HepG2 (cell line): Measurements from ENCODE around the gene ELMOD3. TPM values are rescaled to one million over a fixed set of nuclear protein-coding genes. Genes with fewer than 3 reads are reported as not detected.
A peak's percentile ranks its signal among the peaks of the same experiment; 100 is the strongest.

Experiments used
- ARNT ChIP-seq: fragments of 450-650 bp; IDR thresholded peaks from 2 replicates; pipeline ENCODE4 v1.6.1; 2017
- FOXC1 ChIP-seq: sonication (generic); formaldehyde crosslinking; IDR thresholded peaks from 2 replicates; pipeline ENCODE4 v1.8.0; 2022; ENCODE audit warnings: mild to moderate bottlenecking, missing genetic modification reagents, borderline replicate concordance
- HOXA3 ChIP-seq: sonication (generic); formaldehyde crosslinking; IDR thresholded peaks from 2 replicates; pipeline ENCODE4 v1.5.0; 2020; ENCODE audit warnings: missing genetic modification reagents
- KLF9 ChIP-seq: IDR thresholded peaks from 2 replicates; pipeline ENCODE4 v1.6.1; 2016; ENCODE audit warnings: low read depth
- MTA3 ChIP-seq: sonication (generic); formaldehyde crosslinking; IDR thresholded peaks from 2 replicates; pipeline ENCODE4 v1.4.0; 2020; ENCODE audit warnings: missing genetic modification reagents
- NAIF1 ChIP-seq: sonication (generic); formaldehyde crosslinking; IDR thresholded peaks from 2 replicates; pipeline ENCODE4 v1.5.0; 2020; ENCODE audit warnings: mild to moderate bottlenecking, missing genetic modification reagents, borderline replicate concordance
- NFKB2 ChIP-seq: sonication (generic); formaldehyde crosslinking; IDR thresholded peaks from 2 replicates; pipeline ENCODE4 v1.4.0; 2020; ENCODE audit warnings: missing genetic modification reagents, borderline replicate concordance
- RELA ChIP-seq: sonication (generic); formaldehyde crosslinking; IDR thresholded peaks from 2 replicates; pipeline ENCODE4 v1.4.0; 2020; ENCODE audit warnings: missing genetic modification reagents
- SETDB1 ChIP-seq: sonication (generic); formaldehyde crosslinking; IDR thresholded peaks from 2 replicates; pipeline ENCODE4 v1.5.1; 2020; ENCODE audit warnings: missing genetic modification reagents, mild to moderate bottlenecking, borderline replicate concordance
- SYNCRIP ChIP-seq: fragments of 200-400 bp; formaldehyde crosslinking; IDR thresholded peaks from 2 replicates; pipeline ENCODE4 v1.6.1; 2018; ENCODE audit warnings: mild to moderate bottlenecking, low read depth, low read length; ENCODE audit not compliant: insufficient read depth
- ZFP1 ChIP-seq: IDR thresholded peaks from 2 replicates; pipeline ENCODE4 v1.6.1; 2016
- ZKSCAN1 ChIP-seq: fragments of 150-350 bp; IDR thresholded peaks from 2 replicates; pipeline ENCODE4 v1.6.1; 2014; ENCODE audit warnings: low read length
- ZNF451 ChIP-seq: sonication (generic); formaldehyde crosslinking; IDR thresholded peaks from 2 replicates; pipeline ENCODE4 v1.5.0; 2020; ENCODE audit warnings: mild to moderate bottlenecking, missing genetic modification reagents
- ZNF619 ChIP-seq: sonication (generic); formaldehyde crosslinking; IDR thresholded peaks from 2 replicates; pipeline ENCODE4 v1.4.0; 2020; ENCODE audit warnings: mild to moderate bottlenecking, missing genetic modification reagents
- polyA plus RNA-seq, 8 experiments: library from polyadenylated mRNA; depleted of rRNA in 3 of 8; stranded (reverse) in 7 of 8; unstranded in 1 of 8; fragments of >200 nt; fragmentation: Illumina TruSeq in 4 of 8; extraction: Trizol in 4 of 8; gene quantifications; 2 replicates each; pipeline versions ENCODE4 v1.2.1 to v1.2.3, GENCODE V29; 2011 to 2016; ENCODE audit warnings: low read depth in 4 of 8, missing spikeins in 1 of 8, mixed read lengths in 1 of 8; ENCODE audit not compliant: insufficient read depth in 1 of 8
- total RNA-seq, 5 experiments: library from RNA; depleted of rRNA; stranded (reverse); fragments of >200 nt; fragmentation: Illumina TruSeq; extraction: Trizol; gene quantifications; 2 replicates each; pipeline ENCODE4 v1.2.3, GENCODE V29; 2016; ENCODE audit warnings: low read depth in 1 of 5
- TF ChIP-seq, protein P1 (sequence below), 2 experiments: fragments of 450-650 bp in 1 of 2; sonication (generic) in 1 of 2; formaldehyde crosslinking; IDR thresholded peaks; 2 replicates each; pipeline versions ENCODE4 v1.5.0 to v1.8.0; 2020 to 2022; ENCODE audit warnings: mild to moderate bottlenecking in 1 of 2, missing genetic modification reagents in 1 of 2
- TF ChIP-seq, protein P2 (sequence below): sonication (generic); formaldehyde crosslinking; IDR thresholded peaks from 2 replicates; pipeline ENCODE4 v1.8.1; 2023; ENCODE audit warnings: mild to moderate bottlenecking, inconsistent platforms, moderate library complexity, missing genetic modification reagents, borderline replicate concordance
- TF ChIP-seq, protein P3 (sequence below): sonication (generic); formaldehyde crosslinking; conservative IDR thresholded peaks from 2 replicates; pipeline ENCODE4 v1.4.0; 2020; ENCODE audit warnings: missing genetic modification reagents
- TF ChIP-seq, protein P4 (sequence below): sonication (generic); formaldehyde crosslinking; IDR thresholded peaks from 2 replicates; pipeline ENCODE4 v1.5.0; 2020; ENCODE audit warnings: mild to moderate bottlenecking, missing genetic modification reagents, moderate library complexity
- TF ChIP-seq, protein P5 (sequence below): sonication (generic); formaldehyde crosslinking; IDR thresholded peaks from 2 replicates; pipeline ENCODE4 v1.4.0; 2020; ENCODE audit warnings: missing genetic modification reagents, borderline replicate concordance

Gene ELMOD3
- total and polyA plus RNA-seq, 2 of the 13 experiments (the other 11 are each of a cell fraction or from before 2014, with no cell fraction given): 13.3 to 19.5 TPM

DNA sequence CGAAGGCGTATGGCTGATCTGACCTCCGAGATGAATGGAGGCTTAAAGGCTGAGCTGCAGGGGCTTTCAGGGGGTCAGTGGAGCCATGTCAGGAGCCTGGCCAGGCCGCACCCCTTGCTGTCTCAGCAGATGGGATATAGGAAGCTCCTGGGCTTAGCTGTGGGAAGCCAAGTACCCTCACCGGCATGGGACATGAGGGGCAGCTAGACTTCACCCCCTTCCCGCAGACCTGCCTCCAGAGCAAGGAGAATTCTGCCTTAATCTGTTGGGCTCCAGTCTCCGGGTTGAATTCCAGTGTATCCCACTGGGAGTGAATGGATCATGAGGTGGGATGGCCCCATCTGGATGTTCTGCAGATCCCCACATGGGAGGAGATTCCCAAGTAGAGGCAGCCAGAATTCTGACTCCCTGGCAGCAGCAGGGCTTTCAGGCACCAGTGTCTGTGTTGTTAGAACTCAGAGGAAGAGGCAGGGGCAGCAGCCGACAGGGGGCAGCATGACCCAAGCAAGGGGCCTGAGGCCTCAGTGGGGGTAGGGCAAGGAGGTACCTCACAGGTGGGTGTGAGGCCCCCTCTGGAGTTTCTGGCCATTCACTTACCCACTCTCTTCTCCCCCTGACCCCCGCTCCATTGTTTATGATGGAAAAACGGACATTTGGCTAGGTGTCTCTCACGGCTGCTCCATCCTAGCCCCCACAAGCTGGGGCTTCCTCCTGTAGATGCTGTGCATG, 36.5 kb downstream of the ELMOD3 start (continued):
- TF ChIP-seq NAIF1 (CRISPR knock-in tag) (no peak), KLF9 (CRISPR knock-in tag) (no peak), ZNF619 (CRISPR knock-in tag) (no peak), ZKSCAN1 (no peak), RELA (CRISPR knock-in tag) (no peak), HOXA3 (CRISPR knock-in tag) (peak; percentile 32; the same call in 1 of the 2 replicates), ZFP1 (no peak), ZNF451 (no peak), NFKB2 (CRISPR knock-in tag) (peak; percentile 54; the same call in 1 of the 2 replicates), ARNT (no peak), SYNCRIP (no peak), FOXC1 (0 out of 2 replicates have a peak, but pooled peaks have one; percentile 43), SETDB1 (CRISPR knock-in tag) (no peak), MTA3 (CRISPR knock-in tag) (no peak)
- TF ChIP-seq, protein P1, sequence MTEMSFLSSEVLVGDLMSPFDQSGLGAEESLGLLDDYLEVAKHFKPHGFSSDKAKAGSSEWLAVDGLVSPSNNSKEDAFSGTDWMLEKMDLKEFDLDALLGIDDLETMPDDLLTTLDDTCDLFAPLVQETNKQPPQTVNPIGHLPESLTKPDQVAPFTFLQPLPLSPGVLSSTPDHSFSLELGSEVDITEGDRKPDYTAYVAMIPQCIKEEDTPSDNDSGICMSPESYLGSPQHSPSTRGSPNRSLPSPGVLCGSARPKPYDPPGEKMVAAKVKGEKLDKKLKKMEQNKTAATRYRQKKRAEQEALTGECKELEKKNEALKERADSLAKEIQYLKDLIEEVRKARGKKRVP (CRISPR knock-in tag; IDR thresholded peaks at IDR 0.05): no peak
- TF ChIP-seq, protein P2, sequence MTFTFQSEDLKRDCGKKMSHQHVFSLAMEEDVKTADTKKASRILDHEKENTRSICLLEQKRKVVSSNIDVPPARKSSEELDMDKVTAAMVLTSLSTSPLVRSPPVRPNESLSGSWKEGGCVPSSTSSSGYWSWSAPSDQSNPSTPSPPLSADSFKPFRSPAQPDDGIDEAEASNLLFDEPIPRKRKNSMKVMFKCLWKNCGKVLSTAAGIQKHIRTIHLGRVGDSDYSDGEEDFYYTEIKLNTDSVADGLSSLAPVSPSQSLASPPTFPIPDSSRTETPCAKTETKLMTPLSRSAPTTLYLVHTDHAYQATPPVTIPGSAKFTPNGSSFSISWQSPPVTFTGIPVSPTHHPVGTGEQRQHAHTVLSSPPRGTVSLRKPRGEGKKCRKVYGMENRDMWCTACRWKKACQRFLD (CRISPR knock-in tag): 0 out of 2 replicates have a peak, but pooled peaks have one; percentile 51
- TF ChIP-seq, protein P3, sequence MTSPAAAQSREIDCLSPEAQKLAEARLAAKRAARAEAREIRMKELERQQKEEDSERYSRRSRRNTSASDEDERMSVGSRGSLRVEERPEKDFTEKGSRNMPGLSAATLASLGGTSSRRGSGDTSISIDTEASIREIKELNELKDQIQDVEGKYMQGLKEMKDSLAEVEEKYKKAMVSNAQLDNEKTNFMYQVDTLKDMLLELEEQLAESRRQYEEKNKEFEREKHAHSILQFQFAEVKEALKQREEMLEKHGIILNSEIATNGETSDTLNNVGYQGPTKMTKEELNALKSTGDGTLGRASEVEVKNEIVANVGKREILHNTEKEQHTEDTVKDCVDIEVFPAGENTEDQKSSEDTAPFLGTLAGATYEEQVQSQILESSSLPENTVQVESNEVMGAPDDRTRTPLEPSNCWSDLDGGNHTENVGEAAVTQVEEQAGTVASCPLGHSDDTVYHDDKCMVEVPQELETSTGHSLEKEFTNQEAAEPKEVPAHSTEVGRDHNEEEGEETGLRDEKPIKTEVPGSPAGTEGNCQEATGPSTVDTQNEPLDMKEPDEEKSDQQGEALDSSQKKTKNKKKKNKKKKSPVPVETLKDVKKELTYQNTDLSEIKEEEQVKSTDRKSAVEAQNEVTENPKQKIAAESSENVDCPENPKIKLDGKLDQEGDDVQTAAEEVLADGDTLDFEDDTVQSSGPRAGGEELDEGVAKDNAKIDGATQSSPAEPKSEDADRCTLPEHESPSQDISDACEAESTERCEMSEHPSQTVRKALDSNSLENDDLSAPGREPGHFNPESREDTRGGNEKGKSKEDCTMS (CRISPR knock-in tag): no peak
- TF ChIP-seq, protein P4, sequence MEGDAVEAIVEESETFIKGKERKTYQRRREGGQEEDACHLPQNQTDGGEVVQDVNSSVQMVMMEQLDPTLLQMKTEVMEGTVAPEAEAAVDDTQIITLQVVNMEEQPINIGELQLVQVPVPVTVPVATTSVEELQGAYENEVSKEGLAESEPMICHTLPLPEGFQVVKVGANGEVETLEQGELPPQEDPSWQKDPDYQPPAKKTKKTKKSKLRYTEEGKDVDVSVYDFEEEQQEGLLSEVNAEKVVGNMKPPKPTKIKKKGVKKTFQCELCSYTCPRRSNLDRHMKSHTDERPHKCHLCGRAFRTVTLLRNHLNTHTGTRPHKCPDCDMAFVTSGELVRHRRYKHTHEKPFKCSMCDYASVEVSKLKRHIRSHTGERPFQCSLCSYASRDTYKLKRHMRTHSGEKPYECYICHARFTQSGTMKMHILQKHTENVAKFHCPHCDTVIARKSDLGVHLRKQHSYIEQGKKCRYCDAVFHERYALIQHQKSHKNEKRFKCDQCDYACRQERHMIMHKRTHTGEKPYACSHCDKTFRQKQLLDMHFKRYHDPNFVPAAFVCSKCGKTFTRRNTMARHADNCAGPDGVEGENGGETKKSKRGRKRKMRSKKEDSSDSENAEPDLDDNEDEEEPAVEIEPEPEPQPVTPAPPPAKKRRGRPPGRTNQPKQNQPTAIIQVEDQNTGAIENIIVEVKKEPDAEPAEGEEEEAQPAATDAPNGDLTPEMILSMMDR (CRISPR knock-in tag): peak; percentile 98
- TF ChIP-seq, protein P5, sequence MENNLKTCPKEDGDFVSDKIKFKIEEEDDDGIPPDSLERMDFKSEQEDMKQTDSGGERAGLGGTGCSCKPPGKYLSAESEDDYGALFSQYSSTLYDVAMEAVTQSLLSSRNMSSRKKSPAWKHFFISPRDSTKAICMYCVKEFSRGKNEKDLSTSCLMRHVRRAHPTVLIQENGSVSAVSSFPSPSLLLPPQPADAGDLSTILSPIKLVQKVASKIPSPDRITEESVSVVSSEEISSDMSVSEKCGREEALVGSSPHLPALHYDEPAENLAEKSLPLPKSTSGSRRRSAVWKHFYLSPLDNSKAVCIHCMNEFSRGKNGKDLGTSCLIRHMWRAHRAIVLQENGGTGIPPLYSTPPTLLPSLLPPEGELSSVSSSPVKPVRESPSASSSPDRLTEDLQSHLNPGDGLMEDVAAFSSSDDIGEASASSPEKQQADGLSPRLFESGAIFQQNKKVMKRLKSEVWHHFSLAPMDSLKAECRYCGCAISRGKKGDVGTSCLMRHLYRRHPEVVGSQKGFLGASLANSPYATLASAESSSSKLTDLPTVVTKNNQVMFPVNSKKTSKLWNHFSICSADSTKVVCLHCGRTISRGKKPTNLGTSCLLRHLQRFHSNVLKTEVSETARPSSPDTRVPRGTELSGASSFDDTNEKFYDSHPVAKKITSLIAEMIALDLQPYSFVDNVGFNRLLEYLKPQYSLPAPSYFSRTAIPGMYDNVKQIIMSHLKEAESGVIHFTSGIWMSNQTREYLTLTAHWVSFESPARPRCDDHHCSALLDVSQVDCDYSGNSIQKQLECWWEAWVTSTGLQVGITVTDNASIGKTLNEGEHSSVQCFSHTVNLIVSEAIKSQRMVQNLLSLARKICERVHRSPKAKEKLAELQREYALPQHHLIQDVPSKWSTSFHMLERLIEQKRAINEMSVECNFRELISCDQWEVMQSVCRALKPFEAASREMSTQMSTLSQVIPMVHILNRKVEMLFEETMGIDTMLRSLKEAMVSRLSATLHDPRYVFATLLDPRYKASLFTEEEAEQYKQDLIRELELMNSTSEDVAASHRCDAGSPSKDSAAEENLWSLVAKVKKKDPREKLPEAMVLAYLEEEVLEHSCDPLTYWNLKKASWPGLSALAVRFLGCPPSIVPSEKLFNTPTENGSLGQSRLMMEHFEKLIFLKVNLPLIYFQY (CRISPR knock-in tag): no peak
